ENCODE measurements around the gene RC3H2. TPM values are rescaled to one million over a fixed set of nuclear protein-coding genes. Genes with fewer than 3 reads are reported as not detected.
"Not testable (repeated sequence)": the region's sequence is repeated elsewhere in the genome, so short reads cannot be mapped to it uniquely, and the experiment has no call there.

The RC3H2 gene
- polyA plus RNA-seq, 3 donors: 40.5 to 46.9 (median 45.7) TPM

DNA sequence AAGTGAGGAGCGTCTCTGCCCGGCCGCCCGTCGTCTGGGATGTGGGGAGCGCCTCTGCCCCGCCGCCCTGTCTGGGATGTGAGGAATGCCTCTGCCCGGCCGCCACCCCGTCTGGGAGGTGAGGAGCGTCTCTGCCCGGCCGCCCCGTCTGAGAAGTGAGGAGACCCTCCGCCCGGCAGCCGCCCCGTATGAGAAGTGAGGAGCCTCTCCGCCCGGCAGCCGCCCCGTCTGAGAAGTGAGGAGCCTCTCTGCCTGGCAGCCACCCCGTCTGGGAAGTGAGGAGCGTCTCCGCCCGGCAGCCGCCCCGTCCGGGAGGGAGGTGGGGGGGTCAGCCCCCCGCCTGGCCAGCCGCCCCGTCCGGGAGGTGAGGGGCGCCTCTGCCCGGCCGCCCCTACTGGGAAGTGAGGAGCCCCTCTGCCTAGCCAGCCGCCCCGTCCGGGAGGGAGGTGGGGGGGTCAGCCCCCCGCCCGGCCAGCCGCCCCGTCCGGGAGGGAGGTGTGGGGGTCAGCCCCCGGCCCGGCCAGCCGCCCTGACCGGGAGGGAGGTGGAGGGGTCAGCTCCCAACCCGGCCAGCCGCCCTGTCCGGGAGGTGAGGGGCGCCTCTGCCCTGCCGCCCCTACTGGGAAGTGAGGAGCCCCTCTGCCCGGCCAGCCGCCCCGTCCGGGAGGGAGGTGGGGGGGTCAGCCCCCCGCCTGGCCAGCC is 52.9 kb downstream of the RC3H2 start:
- not testable (repeated sequence) for DNase-seq (ENCODE audit: low read depth in 3 of 3, low spot score in 2 of 3)

DNA sequence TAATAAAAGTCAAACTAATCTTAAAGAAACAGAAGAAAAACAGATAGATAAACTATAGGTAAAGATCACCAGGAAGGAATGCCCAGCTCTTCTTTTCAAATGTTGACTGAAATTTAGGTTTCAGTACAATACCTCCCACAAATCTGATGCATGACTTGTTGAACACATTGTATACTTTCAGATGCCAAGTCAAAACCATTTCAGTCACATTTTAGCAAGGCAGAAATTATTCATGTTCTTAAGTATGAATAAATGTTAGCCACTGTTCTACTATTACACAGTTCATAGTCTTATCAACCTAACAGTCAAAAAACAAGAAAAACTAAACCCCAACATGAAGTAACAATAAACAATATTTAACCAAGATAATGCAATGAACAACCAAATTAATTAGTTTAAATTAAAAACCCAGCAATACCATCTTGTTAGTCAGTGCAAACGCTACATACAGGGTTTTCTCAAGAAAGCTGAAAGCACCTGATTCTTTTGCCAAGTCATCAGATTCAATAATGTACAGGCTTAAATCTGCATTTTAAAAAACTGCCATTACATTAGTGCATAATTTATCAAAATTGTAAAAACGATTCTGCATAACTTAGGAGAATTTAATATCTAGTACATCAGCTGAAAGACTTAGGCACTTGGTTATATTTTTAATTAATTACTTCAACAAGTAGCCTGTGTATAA is 56.8 kb downstream of the RC3H2 start:
- no peak for DNase-seq (ENCODE audit: low read depth in 3 of 3, low spot score in 2 of 3)

DNA sequence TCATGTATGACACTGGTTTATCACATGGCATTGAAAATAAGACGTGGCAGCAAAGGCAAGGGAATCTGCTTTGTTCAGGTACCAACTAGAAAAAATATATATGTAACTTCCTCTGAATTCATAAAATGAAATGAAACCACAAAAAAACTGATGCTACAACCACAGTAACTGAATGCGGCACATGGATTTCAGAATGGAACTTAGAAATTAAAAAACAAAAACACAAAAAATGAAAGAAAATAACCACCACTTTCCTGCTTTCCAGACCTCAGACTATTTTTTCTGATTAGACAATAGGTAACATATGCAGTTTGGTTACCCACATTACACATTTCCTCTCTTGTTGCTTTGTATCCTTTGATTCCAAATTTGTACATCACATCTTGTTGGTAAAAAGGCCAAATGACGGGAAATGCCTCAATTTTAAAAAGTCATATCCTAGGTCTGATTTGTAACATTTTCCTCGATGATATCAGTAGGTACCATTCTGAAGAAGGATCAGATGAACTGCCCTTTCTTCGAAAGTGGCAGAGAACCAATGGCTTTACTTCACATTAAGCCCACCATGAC is 58.7 kb downstream of the RC3H2 start:
- no peak for DNase-seq (ENCODE audit: low read depth in 3 of 3, low spot score in 2 of 3)

DNA sequence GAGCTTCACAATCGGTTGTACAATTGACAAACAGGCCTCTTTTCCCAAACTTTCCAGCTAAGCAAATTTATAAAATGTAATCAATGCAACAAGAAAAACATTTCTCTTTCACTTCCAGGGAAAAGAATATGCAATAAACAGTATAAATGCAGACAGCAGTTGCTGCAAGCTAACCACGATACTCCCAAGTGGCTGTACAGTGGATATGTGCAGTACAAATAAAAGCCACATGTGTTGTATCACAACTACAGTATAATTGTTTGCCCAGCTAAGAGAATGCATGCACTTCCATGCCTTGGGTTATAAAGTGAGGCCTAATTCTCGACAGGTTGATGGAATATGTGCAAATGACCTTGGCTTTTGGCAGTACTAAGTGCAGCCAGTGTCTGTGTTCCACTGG is 60.0 kb downstream of the RC3H2 start:
- no peak for DNase-seq (ENCODE audit: low read depth in 3 of 3, low spot score in 2 of 3)

DNA sequence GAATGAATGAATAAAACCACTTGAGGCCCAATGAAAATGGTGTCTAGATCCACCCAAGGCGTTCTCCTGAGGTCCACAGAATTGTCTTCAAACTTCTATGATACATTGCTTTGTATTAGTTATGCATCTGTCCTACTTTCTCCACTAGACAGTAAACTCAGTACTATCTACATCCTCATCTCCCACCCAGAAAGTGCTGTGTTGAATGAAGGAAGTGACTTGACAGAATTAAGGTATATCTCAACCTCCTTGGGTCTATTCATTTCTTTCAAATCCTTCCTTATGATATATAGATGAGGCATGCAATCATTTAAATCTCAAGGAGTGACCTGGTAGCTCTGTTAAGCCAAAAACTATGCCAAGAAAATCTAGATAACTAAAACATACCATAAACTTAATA is 61.0 kb downstream of the RC3H2 start:
- no peak for DNase-seq (ENCODE audit: low read depth in 3 of 3, low spot score in 2 of 3)

DNA sequence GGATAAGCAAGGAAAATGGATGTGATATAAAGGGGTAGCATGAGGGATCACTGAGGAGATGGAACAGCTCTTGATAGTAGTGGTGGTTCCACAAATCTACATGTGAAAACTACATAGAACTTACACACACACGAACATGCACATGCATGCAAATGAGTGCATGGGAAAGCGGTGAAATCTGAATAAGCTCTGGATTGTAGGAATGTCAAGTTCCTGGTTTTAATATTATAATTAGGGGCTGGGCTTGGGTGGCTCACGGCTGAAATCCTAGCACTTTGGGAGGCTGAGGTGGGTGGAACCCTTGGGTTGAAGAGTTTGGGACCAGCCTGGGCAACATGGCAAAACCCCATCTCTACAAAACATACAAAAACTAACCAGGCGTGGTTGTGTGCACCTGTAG is 63.7 kb downstream of the RC3H2 start:
- no peak for DNase-seq (ENCODE audit: low read depth in 3 of 3, low spot score in 2 of 3)

DNA sequence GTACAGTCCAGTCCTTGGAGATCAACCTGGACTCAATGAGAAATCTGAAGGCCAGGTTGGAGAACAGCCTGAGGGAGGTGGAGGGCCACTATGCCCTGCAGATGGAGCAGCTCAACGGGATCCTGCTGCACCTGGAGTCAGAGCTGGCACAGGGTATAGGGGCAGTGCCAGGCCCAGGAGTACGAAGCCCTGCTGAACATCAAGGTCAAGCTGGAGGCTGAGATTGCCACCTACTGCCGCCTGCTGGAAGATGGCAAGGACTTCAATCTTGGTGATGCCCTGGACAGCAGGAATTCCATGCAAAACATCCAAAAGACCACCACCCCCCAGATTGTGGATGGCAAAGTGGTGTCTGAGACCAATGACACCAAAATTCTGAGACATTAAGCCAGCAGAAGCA is 66.7 kb downstream of the RC3H2 start:
- not testable (repeated sequence) for DNase-seq (ENCODE audit: low read depth in 3 of 3, low spot score in 2 of 3)

DNA sequence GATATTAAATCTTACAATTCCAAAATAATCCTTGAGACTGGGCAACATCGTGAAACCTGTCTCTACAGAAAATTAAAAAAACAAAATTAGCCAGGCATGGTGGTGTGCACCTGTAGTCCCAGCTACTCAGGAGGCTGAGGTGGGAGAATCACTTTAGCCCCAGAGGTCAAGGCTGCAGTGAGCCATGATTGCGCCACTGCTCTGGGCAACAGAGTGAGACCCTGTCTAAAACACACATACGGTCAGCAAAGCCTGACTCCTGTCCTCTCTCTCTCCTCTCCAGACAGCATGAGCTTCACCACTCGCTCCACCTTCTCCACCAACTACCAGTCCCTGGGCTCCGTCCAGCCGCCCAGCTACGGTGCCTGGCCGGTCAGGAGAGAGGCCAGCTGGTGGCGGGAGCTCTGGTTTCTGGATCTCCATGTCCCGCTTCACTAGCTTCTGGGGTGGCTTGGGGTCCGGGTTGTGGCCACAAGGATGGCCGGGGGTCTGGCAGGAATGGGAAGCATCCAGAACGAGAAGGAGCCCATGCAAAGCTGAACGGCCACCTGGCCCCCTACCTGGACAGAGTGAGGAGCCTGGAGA is 67.8 kb downstream of the RC3H2 start:
- no peak for DNase-seq (ENCODE audit: low read depth in 3 of 3, low spot score in 2 of 3)

DNA sequence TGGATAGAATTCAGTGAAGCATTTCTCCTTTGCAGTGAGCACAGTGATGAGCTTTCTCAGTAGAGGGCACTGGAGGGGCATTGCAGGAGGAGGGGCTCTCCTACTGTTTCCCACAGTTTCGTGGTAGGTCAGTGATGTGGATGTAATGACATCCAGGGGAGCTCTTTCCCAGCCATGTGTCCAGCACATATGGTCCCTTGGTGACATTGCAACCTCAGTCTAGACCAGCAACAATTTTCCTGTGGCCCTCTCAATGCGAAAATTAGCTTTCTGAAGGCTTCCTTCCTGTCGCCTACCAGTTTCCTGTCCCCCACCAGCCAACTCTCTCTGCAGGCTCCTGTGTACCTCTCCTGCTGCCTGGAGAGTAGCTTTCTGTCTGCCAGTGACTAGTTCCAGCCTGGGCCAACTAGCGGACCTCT is 69.8 kb downstream of the RC3H2 start:
- no peak for DNase-seq (ENCODE audit: low read depth in 3 of 3, low spot score in 2 of 3)

DNA sequence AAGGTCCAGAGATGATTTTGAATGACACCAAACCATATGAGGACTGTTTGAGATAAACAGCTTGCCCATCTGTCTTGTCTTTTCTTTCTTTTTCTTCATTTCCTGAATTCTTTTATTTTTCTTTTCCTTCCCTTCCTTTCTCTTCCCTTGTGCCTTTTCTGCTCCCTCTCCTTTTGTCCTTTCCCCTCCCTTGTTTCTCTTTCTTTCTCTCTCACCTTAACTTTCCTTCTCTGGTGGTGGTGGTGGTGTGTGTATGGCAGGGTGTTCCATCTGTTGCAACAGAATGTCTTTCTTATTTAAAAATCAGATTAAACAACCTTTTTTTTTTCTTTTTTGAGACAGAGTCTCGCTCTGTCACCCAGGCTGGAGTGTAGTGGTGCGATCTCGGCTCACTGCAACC is 73.0 kb downstream of the RC3H2 start:
- no peak for DNase-seq (ENCODE audit: low read depth in 3 of 3, low spot score in 2 of 3)

DNA sequence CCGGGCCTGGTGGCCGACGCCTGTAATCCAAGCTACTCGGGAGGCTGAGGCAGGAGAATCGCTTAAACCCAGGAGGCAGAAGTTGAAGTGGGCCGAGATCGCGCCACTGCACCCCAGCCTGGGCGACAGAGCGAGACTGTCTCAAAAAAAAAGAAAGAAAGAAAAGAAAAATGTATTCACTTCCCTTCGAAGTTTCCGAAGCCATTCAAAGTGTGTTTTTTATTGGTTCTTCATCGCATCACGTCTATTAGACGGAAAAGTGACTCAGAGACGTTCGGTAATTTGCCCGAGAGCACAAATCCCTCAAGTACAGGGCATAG is 76.2 kb downstream of the RC3H2 start:
- not testable (repeated sequence) for DNase-seq (ENCODE audit: low read depth in 3 of 3, low spot score in 2 of 3)

DNA sequence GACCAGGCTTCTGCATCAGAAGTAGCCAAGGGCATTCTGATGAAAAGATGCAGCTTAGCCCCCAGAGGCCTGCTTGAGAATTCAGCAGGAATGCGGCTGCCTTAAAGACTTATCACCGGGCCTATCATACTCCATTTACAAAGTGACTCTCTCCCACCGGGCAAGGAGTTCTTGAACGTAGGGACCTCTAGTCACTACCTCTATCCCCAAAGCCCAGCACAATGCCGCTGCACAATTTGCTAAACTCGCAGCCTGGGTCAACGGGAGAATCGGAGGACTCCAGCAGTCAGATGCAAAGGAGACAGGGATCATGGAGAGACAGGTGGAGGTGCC is 77.4 kb downstream of the RC3H2 start:
- DNase-seq (ENCODE audit: low read depth in 3 of 3, low spot score in 2 of 3): peak in 1 of 3 donors; percentile 43

DNA sequence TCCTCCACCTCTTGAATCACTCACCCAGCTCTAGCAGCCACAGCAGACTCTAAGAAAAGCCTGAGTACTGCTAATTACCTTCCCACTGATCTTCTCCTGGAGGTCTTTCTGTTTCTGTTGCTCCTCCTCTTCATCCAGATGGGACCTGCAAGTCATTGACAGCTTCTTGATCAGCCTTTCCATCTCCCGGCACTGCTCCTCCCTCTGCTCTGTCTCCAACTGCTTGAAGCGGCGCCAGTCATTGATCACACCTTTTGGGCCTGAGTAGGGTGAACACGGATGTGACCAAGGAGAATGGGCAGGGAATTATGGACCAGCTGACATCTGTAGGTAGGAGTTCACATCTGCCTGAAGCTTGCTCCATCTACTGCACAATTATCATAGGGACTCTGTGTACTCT is 82.2 kb downstream of the RC3H2 start:
- no peak for DNase-seq (ENCODE audit: low read depth in 3 of 3, low spot score in 2 of 3)

DNA sequence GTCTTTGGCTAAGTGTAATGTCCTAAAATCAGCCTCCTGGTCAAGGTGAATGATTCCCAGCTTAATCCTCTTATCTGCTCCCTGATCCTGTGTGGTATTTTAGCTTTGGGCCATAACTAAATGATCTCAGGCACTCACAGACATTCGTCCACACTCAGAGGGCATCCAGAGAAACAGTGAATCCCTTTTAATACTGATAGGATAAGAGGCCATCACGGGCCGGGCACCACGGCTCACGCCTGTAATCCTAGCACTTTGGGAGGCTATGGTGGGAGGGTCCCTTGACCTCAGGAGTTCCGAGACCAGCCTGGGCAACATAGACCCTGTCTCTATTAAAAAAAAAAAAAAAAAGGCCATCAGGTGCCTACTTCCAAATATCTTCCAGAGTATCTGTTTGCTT is 83.1 kb downstream of the RC3H2 start:
- DNase-seq (ENCODE audit: low read depth in 3 of 3, low spot score in 2 of 3): no peak

DNA sequence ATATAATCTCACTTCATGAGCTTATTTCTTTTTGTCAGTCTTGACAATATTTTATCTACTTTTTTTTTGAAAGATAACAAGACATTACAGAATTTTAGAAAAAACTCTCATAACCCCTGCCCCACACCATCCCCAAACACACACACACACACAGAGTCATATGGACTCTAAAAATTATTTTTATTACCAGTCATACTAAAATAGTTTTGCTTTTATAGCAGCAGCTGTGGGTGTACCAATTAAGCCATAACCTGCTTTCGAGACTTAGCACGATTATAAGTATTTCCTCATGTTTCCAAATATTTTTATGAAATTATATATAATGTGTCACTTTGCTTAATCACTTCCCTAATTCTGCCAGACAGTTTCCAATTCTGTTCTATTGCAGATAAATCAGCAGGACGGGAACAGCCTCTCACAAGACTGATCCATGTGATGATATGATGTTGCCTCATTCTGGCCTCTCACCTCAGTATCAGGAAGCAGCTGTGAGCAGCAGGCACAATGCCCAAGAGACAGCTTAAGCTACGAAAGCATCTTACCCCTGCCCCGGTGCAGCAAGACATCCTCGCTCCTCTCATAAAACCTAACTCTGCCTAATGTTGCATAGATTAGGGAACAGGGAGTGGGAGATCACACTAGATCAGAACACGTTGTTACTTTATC is 83.7 kb downstream of the RC3H2 start:
- DNase-seq (ENCODE audit: low read depth in 3 of 3, low spot score in 2 of 3): no peak

DNA sequence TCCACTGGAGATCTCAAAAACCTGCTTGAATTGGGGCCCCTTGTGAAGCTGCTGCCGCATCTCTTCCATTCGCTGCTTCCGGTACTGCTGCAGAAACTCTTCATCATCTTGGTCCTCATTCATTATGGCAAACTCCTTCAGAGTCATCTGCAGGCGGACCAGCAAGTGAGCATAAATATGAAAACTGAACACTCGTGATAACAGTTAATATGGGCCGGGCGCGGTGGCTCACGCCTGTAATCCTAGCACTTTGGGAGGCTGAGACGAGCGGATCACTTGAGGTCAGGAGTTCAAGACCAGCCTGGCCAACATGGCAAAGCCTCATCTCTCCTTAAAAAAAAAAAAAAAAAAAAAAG is 84.7 kb downstream of the RC3H2 start:
- no peak for DNase-seq (ENCODE audit: low read depth in 3 of 3, low spot score in 2 of 3)

DNA sequence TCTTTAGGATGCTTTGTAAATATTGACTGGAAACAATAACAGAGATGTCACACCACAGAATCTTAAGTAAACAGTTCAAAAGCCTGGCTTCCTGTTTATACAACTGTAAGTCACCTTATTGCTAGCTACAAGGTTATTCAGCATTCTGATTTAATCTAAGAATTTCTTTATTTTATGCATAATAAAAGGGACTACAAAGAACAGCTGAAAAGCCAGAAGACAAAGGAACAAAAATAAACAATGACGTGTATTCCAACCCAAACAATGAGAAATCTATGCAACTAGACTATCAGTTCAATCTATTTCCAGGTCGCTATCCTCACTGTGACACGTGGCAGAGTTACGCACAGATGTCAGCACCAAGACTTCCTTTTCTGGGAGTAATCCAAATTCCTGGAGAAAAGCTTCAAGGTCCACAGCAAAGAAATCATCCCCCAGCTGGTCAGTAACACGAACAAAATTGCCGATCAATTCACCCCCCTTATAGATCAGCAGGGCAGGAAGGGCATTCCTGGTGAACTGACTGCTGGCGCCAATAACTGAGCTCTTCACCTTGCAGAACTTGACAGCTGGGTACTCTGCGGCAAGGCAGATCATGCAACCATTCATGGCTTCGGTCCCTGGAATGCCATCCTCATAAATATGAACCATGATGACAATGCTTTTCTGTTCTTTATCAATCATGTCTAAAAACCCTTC is 85.2 kb downstream of the RC3H2 start:
- DNase-seq (ENCODE audit: low read depth in 3 of 3, low spot score in 2 of 3): no peak

DNA sequence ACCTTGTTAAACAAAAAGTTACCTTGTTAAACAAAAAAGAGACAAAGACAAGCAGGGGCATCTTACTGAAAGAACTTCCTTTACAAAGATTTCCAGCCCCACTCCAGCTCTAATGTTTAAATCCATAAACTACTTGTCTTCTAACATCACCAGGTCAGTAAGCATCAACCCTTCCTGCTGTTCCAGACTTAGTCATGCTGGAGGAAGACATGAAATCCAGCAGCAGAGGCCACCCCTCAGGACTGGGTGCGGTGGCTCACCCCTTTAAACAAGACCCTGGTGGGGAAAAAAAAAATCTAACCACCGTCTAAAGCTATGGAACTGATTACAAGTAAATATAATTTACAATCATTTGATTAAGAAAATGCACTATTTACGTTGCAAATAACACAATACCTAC is 85.8 kb downstream of the RC3H2 start:
- DNase-seq (ENCODE audit: low read depth in 3 of 3, low spot score in 2 of 3): no peak

DNA sequence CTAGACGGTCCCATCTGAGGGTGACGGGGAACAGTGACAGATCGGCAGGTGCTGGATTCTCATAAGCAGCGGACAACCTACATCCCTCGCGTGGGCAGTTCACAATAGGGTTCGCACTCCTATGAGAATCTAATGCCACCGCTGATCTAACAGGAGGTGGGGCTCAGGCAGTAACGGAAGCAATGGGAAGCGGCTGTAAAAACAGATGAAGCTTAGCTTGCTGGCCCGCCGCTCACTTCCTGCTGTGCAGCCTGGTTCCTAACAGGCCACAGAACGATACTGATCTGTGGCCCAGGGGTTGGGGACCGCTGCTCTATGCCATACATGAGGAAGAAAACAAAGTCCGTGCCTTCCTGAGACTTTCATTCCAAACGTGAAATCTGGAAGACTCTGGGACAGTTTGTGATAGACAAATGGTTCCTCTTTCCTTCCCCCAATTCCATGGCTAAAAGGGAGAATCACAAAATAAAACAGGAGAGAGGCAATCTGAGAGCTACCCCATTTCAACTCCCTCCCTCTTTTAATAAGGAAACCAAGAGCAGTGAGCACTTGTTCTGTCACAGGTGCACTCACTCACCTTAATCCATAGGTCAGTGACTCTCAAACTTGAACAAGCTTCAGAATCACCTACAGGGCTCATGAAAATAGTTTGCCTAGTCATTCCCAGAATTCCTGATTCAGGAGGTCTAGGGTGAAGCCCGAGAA is 88.8 kb downstream of the RC3H2 start:
- no peak for DNase-seq (ENCODE audit: low read depth in 3 of 3, low spot score in 2 of 3)

DNA sequence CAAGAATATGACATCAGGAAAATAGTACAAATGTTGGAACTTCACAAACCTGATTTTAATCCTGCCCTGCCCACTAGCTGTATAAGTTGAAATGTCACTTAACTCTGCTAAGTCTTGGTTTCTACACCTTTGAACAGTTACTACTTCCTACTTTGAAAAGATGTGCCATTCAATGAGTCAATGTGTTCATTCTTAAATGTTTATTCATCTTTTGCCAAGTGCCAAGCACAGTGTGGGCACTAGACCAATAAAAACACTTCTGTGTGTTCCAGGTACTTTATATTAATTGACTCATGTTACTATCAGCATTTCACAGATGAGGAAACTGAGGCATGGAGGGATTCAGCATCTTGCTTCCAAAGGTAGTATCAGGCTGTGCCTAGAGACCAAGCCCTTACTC is 89.6 kb downstream of the RC3H2 start:
- DNase-seq (ENCODE audit: low read depth in 3 of 3, low spot score in 2 of 3): no peak

Data from right renal cortex interstitium (tissue), 3 donors.